Kidney (tissue), 14 donors: ENCODE results near the gene ABCA7. TPM values are rescaled to one million over a fixed set of nuclear protein-coding genes. Genes with fewer than 3 reads are reported as not detected.

ENCODE experiments used
- DNase-seq, 5 donors: peaks; one replicate each; pipeline ENCODE4 v3.0.0-alpha.2; 2013 to 2020
- FAIRE-seq: peaks from 2 replicates; lab custom pipeline; 2012; peaks lifted over from hg19 to GRCh38; lab: Jason Lieb, UNC
- H3K27ac ChIP-seq, 2 donors: one replicate each; pipeline ENCODE4 v1.7.0; 2013; ENCODE audit warnings: low read depth in 2 of 2, low read length in 2 of 2, inconsistent platforms in 1 of 2
- H3K27me3 ChIP-seq: one replicate; pipeline ENCODE4 v1.7.1; 2013; ENCODE audit warnings: low read length, inconsistent platforms; ENCODE audit not compliant: control insufficient read depth, insufficient read depth
- H3K36me3 ChIP-seq, 3 donors: one replicate each; pipeline versions ENCODE4 v1.7.0 to v1.7.1; 2013; ENCODE audit warnings: low read length in 3 of 3, control low read depth in 1 of 3, inconsistent platforms in 1 of 3; ENCODE audit not compliant: insufficient read depth in 3 of 3, control insufficient read depth in 2 of 3
- H3K4me1 ChIP-seq, 3 donors: one replicate each; pipeline versions ENCODE4 v1.7.0 to v1.7.1; 2013; ENCODE audit warnings: low read length in 3 of 3, inconsistent platforms in 1 of 3, low read depth in 1 of 3; ENCODE audit not compliant: control insufficient read depth in 2 of 3, insufficient read depth in 2 of 3
- H3K4me3 ChIP-seq, 3 donors: one replicate each; pipeline versions ENCODE4 v1.7.0 to v1.8.1; 2013; ENCODE audit warnings: low read length in 3 of 3, control low read depth in 1 of 3, inconsistent platforms in 1 of 3
- H3K9ac ChIP-seq, 3 donors: one replicate each; pipeline versions ENCODE4 v1.7.0 to v1.7.1; 2013; ENCODE audit warnings: low read length in 3 of 3, control low read depth in 1 of 3, inconsistent platforms in 1 of 3
- H3K9me3 ChIP-seq, 3 donors: one replicate each; pipeline versions ENCODE4 v1.7.0 to v1.7.1; 2013; ENCODE audit warnings: low read length in 3 of 3, control low read depth in 1 of 3, inconsistent platforms in 1 of 3; ENCODE audit not compliant: control insufficient read depth in 2 of 3, insufficient read depth in 1 of 3
- intact Hi-C: fragments of 100-400 bp; cut with DNase I; formaldehyde crosslinking; loops from one replicate; pipeline ENCODE4 v1.11.1; 2022
- polyA plus RNA-seq: library from polyadenylated mRNA; stranded (reverse); fragments of 350-450 nt; fragmentation: Illumina TruSeq; extraction: RNeasy Lipid Tissue Mini Kit (QIAGEN cat#74804); gene quantifications from one replicate; pipeline ENCODE4 v1.2.3, GENCODE V29; 2014; ENCODE audit warnings: low read depth, low replicate concordance; ENCODE audit not compliant: insufficient read depth
- total RNA-seq: library from RNA; stranded (reverse); fragmentation: NEBNext Ultra II Directional; extraction: Animal tissue kit (Norgen Biotek cat#: 25700); gene quantifications from one replicate; pipeline ENCODE4 v1.2.1, GENCODE V29; 2021
- TF ChIP-seq, protein P1 (sequence below): IDR thresholded peaks from 3 replicates; pipeline ENCODE4 v1.5.1; 2012; ENCODE audit warnings: mild to moderate bottlenecking, moderate library complexity, borderline replicate concordance; ENCODE audit not compliant: insufficient read depth; ENCODE audit errors: extremely low read depth
- donor health status: control.
- donor health status: control.
- donor health status: control.
- donor health status: control.
- donor health status: control.
- donor health status: DM: yes; HTN: yes; CAD: no.
- donor health status: Normal renal cell carcinoma (clear cell type).

ABCA7 gene
- total and polyA plus RNA-seq, 2 donors from 2014 or later, result 11.7 to 20.4 TPM

DNA sequence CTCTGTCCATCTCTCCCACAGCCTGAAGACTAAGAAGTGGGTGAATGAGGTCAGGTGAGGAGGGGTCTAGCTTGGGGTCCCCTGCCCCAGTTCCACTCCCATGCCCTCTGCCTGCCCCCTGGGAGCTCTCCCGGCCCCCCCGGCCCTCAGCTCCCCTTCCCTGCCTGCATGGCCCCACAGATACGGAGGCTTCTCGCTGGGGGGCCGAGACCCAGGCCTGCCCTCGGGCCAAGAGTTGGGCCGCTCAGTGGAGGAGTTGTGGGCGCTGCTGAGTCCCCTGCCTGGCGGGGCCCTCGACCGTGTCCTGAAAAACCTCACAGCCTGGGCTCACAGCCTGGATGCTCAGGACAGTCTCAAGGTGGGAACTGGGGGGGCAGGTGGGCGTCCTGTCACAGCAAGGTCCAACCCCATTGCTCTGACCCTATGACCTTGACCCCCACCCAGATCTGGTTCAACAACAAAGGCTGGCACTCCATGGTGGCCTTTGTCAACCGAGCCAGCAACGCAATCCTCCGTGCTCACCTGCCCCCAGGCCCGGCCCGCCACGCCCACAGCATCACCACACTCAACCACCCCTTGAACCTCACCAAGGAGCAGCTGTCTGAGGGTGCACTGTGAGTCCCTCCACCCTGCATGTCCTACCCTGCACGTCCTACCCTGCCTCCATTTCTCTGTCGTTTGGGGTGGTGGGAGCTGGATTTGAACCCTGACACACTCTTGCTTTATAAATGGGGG is 16.1 kb downstream of the ABCA7 start:
- Histone ChIP-seq H3K27me3 (no peaks in the 10 kb centered on the region), H3K36me3 (peaks cover 0 to 8% (median 0%) of the 10 kb centered on the region in 3 donors), H3K4me1 (no peaks in the 10 kb centered on the region), H3K27ac (no peak overlapping the region), H3K4me3 (no peak overlapping the region), H3K9me3 (peaks cover 0 to 29% (median 7%) of the 10 kb centered on the region in 3 donors), H3K9ac (no peak overlapping the region)
- FAIRE-seq, result no peak
- intact Hi-C loops, result no loop called here
- TF ChIP-seq, protein P1, sequence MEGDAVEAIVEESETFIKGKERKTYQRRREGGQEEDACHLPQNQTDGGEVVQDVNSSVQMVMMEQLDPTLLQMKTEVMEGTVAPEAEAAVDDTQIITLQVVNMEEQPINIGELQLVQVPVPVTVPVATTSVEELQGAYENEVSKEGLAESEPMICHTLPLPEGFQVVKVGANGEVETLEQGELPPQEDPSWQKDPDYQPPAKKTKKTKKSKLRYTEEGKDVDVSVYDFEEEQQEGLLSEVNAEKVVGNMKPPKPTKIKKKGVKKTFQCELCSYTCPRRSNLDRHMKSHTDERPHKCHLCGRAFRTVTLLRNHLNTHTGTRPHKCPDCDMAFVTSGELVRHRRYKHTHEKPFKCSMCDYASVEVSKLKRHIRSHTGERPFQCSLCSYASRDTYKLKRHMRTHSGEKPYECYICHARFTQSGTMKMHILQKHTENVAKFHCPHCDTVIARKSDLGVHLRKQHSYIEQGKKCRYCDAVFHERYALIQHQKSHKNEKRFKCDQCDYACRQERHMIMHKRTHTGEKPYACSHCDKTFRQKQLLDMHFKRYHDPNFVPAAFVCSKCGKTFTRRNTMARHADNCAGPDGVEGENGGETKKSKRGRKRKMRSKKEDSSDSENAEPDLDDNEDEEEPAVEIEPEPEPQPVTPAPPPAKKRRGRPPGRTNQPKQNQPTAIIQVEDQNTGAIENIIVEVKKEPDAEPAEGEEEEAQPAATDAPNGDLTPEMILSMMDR, result no peak
- no peak for DNase-seq

DNA sequence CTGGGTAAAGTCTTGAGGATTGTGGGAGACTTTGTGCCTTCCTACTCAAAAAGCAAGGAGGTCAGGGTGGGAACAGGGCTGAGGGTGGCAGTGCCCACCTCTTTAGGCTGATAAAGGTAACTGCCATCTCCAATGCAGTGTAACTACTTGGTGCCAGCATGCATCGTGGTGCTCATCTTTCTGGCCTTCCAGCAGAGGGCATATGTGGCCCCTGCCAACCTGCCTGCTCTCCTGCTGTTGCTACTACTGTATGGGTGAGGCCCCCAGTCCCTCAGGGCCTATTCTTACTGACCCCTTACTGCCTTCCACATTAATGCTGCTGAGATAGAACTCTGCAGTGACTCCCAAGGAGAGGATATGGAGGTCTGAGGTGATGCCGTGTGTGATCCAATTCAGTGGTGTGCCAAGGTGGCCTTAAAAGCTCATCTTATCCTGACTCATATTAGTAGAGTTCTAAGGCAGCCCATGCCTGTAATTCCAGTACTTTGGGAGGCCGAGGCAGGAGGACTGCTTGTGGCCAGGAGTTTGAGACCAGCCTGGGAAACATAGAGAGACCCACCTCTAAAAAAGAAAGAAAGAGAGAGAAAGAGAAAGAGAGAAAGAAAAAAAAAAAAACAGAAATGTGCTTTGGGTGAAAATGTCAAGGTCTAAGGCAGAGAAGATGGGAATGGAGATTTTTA is 17.4 kb downstream of the ABCA7 start:
- Histone ChIP-seq H3K9ac (no peak overlapping the region), H3K9me3 (peaks cover 0 to 29% (median 7%) of the 10 kb centered on the region in 3 donors), H3K27me3 (no peaks in the 10 kb centered on the region), H3K36me3 (peaks cover 0 to 8% (median 0%) of the 10 kb centered on the region in 3 donors), H3K4me1 (no peaks in the 10 kb centered on the region), H3K27ac (no peak overlapping the region), H3K4me3 (no peak overlapping the region)
- DNase-seq (no peak), FAIRE-seq (no peak)
- intact Hi-C loops, result no loop called here
- TF ChIP-seq, protein P1, result no peak

DNA sequence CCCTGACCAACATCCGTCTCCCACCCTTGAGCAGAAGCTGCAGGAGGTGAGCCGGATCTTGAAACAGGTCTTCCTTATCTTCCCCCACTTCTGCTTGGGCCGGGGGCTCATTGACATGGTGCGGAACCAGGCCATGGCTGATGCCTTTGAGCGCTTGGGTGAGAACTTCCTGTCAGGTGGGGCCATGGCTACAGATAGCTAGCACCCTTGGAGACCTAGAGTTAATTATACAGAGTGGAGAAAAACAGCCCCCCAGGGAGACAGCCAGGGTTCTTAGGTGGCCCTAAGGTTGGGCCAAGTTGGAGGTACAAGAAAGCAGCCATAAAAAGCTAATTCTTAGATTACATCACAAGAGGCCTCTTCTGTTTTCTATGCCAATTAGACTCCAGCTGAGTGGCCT is 18.2 kb downstream of the ABCA7 start:
- no peak for DNase-seq
- H3K9ac ChIP-seq, result no peak overlapping the region

More for the DNA sequence above, 18.2 kb downstream of the ABCA7 start:
- Histone ChIP-seq H3K9me3 (peaks cover 0 to 29% (median 7%) of the 10 kb centered on the region in 3 donors), H3K36me3 (peaks cover 0 to 8% (median 0%) of the 10 kb centered on the region in 3 donors), H3K4me3 (no peak overlapping the region), H3K27ac (no peak overlapping the region), H3K27me3 (no peaks in the 10 kb centered on the region), H3K4me1 (no peaks in the 10 kb centered on the region)
- intact Hi-C loops, result no loop called here
- TF ChIP-seq, protein P1, result no peak
- FAIRE-seq, result no peak
